ENCODE data around the gene TFAP2D. TPM values are rescaled to one million over a fixed set of nuclear protein-coding genes. Genes with fewer than 3 reads are reported as not detected.

TFAP2D gene
- total and polyA plus RNA-seq, 2 of the 4 experiments (the other 2 are of a cell fraction): not detected

GRCh38 chr6:50818673-50819072, 105.3 kb downstream of the TFAP2D start, which contains the start of gene TFAP2B:
TSS of gene TFAP2B (plus strand) at chr6:50818871. CDS start at chr6:50818892, 21 bp downstream.
- Histone ChIP-seq H2AFZ (replicated peaks; ENCODE audit: low read length, poor library complexity) (peak within 1 kb of the TSS; percentile 80), H3K9me1 (ENCODE audit: insufficient read depth, low read length) (no peaks in the 10 kb centered on the region), H3K79me1 (ENCODE audit: low read depth in 1 of 2, low read length in 2 of 2) (no peaks in the 10 kb centered on the region), H2BK120ac (ENCODE audit: low read depth, low read length) (no peak within 1 kb of the TSS), H3K18ac (ENCODE audit: low read depth, low read length) (no peak within 1 kb of the TSS), H3K23ac (ENCODE audit: low read depth, low read length) (no peak within 1 kb of the TSS), H4K8ac (ENCODE audit: low read depth in 2 of 2, low read length in 2 of 2) (no peak within 1 kb of the TSS), H2BK20ac (ENCODE audit: low read depth, low read length) (no peak within 1 kb of the TSS), H2AK9ac (replicated peaks; ENCODE audit: low read depth, low read length, poor library complexity) (no peak within 1 kb of the TSS), H3K4me1 (ENCODE audit: control insufficient read depth, insufficient read depth, low read length) (no peaks in the 10 kb centered on the region), H2AK5ac (ENCODE audit: low read depth, low read length) (no peak within 1 kb of the TSS), H4K5ac (ENCODE audit: low read depth, low read length) (no peak within 1 kb of the TSS), H3K27me3 (ENCODE audit: control insufficient read depth, insufficient read depth, low read length) (peaks cover 51% of the 10 kb centered on the region), H2BK5ac (ENCODE audit: low read depth, low read length, poor library complexity, severe bottlenecking) (no peak within 1 kb of the TSS), H3K9me3 (ENCODE audit: control insufficient read depth, insufficient read depth, low read length) (no peaks in the 10 kb centered on the region; the same call in 1 of the 2 replicates), H4K20me1 (ENCODE audit: insufficient read depth, low read length) (no peaks in the 10 kb centered on the region), H3K14ac (replicated peaks; ENCODE audit: low read depth, low read length) (no peak within 1 kb of the TSS), H3K9ac (ENCODE audit: low read depth, low read length) (no peak within 1 kb of the TSS), H3K27ac (ENCODE audit: insufficient read depth, low read length) (no peak within 1 kb of the TSS), H4K91ac (ENCODE audit: insufficient read depth, low read depth, low read length) (no peak within 1 kb of the TSS), H3K4ac (ENCODE audit: low read depth, low read length) (no peak within 1 kb of the TSS), H2BK15ac (ENCODE audit: low read depth, low read length) (no peak within 1 kb of the TSS), H3K56ac (ENCODE audit: extremely low read depth, insufficient read depth, low read length) (no peak within 1 kb of the TSS), H3K4me2 (ENCODE audit: low read depth, low read length) (no peak within 1 kb of the TSS; the same call in 1 of the 2 replicates), H3K36me3 (ENCODE audit: control insufficient read depth, insufficient read depth, low read length) (no peaks in the 10 kb centered on the region), H3K4me3 (ENCODE audit: insufficient read depth, low read depth, low read length) (no peak within 1 kb of the TSS)
- ChIA-PET CTCF (no interaction called here), POLR2A (ENCODE audit: unreplicated experiment) (no interaction called here)
- BruUV-seq (replicated peaks): no TSS peak
- TF ChIP-seq MAZ (IDR thresholded peaks at IDR 0.05; ENCODE audit: borderline replicate concordance, low read depth, low read length) (no peak), USF2 (IDR thresholded peaks at IDR 0.05; ENCODE audit: low read depth, low read length) (no peak), NFE2L2 (IDR thresholded peaks at IDR 0.05; ENCODE audit: low read depth, low read length) (no peak), RCOR1 (IDR thresholded peaks at IDR 0.05; ENCODE audit: insufficient replicate concordance, low read length) (no peak), MXI1 (IDR thresholded peaks at IDR 0.05; ENCODE audit: borderline replicate concordance, low read depth, low read length) (no peak), MAFK (IDR thresholded peaks at IDR 0.05; ENCODE audit: low read depth, low read length) (no peak), ELK1 (IDR thresholded peaks at IDR 0.05; ENCODE audit: borderline replicate concordance, low read depth, low read length) (no peak), POLR2A (IDR thresholded peaks at IDR 0.05; ENCODE audit: low read depth, low read length) (no peak), RFX5 (IDR thresholded peaks at IDR 0.05; ENCODE audit: low read depth, low read length) (no peak), CHD1 (IDR thresholded peaks at IDR 0.05; ENCODE audit: low read depth, low read length) (no peak)
- dilution Hi-C loops (cut with HindIII; ENCODE audit: low sequenced_read_pairs, unreplicated experiment) (no loop called here), in situ Hi-C loops (cut with MboI; ENCODE audit: low sequenced_read_pairs) (loop anchor here (25.0 kb wide), 1 partner anchor 1194 kb away; no protein-coding TSS in a partner anchor), intact Hi-C loops (cut with micrococcal nuclease) (loop anchor here (10.0 kb wide), 1 partner anchor 1036 kb away; no protein-coding TSS in a partner anchor)
- WGBS, 2 experiments (ENCODE audit: extremely low coverage in 2 of 2, insufficient read length in 1 of 2): no CpG with 5 or more reads among the region's 7 CpGs
- ATAC-seq (ENCODE audit: low read depth) (no peak), DNase-seq (no peak)
